ENCODE measurements around the gene RNF7. TPM values are rescaled to one million over a fixed set of nuclear protein-coding genes. Genes with fewer than 3 reads are reported as not detected.
"Not testable (repeated sequence)": the region's sequence is repeated elsewhere in the genome, so short reads cannot be mapped to it uniquely, and the experiment has no call there.

RNF7 gene
- total and polyA plus RNA-seq, 2 of the 4 experiments (the other 2 are of a cell fraction), result 98.7 to 149 TPM

DNA sequence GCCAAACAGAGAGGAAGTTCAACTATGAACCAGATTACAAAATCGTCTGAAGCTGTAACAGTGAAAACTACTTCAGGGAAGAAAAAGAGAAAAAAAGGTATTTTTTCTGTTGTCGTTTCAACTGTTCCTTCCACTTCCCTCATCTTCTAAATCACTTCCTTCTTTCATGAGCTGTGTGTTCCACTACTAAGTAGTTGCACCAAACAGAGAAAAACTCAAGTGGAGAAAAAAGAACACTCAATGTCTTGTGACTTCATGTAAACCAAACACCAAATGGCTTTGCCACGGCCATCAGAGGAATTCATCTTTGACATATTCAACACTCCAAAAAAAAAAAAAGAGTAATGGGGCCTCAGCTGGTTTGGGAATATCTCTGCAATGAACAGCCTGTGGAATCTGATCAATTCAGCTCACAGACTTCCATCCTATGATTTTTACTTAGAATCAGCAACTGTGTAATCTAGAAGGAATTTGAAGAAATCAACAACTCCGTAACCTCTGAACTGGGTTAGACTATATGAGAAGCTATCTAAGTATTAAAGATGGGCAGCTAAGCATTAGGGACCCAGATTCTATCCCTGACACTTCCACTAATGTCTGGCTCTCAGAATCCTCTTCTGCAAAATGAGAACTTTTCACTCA is 47.5 kb upstream of the RNF7 start:
- POLR2A ChIA-PET (ENCODE audit: unreplicated experiment), result no interaction called here
- CTCF ChIA-PET, result interaction anchor here (0.7 to 0.8 kb wide), 2 partner anchors 19 to 459 kb away, joined by 4 to 5 read pairs; partner anchors contain the start of gene PXYLP1
- peak overlapping the region; percentile 40 for H4K5ac ChIP-seq (ENCODE audit: low read depth, low read length)
- H2AFZ ChIP-seq (replicated peaks; ENCODE audit: low read length, poor library complexity), result no peak overlapping the region
- H2AK5ac ChIP-seq (ENCODE audit: low read depth, low read length), result no peak overlapping the region
- H3K4me3 ChIP-seq (ENCODE audit: insufficient read depth, low read depth, low read length), result no peak overlapping the region
- intact Hi-C loops (cut with micrococcal nuclease), result loop anchor here (2.0 kb wide), 1 partner anchor 16 kb away; no protein-coding TSS in a partner anchor
- no peak overlapping the region for H2AK9ac ChIP-seq (replicated peaks; ENCODE audit: low read depth, low read length, poor library complexity)
- no peaks in the 10 kb centered on the region for H4K20me1 ChIP-seq (ENCODE audit: insufficient read depth, low read length)
- H3K14ac ChIP-seq (replicated peaks; ENCODE audit: low read depth, low read length), result peak overlapping the region; percentile 81
- H4K8ac ChIP-seq (ENCODE audit: low read depth in 2 of 2, low read length in 2 of 2), result peak overlapping the region; percentile 10 to 85
- H3K27ac ChIP-seq (ENCODE audit: insufficient read depth, low read length), result peak overlapping the region; percentile 66; the same call in 1 of the 2 replicates
- in situ Hi-C loops (cut with MboI; ENCODE audit: low sequenced_read_pairs), result no loop called here
- H3K9me3 ChIP-seq (ENCODE audit: control insufficient read depth, insufficient read depth, low read length), result peaks cover 2% of the 10 kb centered on the region; the same call in 1 of the 2 replicates
- DNase-seq (peak; percentile 72), ATAC-seq (ENCODE audit: low read depth) (peak; percentile 85)
- TF ChIP-seq, protein P1, sequence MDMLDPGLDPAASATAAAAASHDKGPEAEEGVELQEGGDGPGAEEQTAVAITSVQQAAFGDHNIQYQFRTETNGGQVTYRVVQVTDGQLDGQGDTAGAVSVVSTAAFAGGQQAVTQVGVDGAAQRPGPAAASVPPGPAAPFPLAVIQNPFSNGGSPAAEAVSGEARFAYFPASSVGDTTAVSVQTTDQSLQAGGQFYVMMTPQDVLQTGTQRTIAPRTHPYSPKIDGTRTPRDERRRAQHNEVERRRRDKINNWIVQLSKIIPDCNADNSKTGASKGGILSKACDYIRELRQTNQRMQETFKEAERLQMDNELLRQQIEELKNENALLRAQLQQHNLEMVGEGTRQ (IDR thresholded peaks at IDR 0.05; ENCODE audit: low read depth, low read length), result no peak
- TF ChIP-seq BHLHE40 (IDR thresholded peaks at IDR 0.05; ENCODE audit: low read depth, low read length), result peak; percentile 50; the same call in 1 of the 2 replicates
- TF ChIP-seq FOS (IDR thresholded peaks at IDR 0.05; ENCODE audit: low read depth, low read length), result no peak
- peak overlapping the region; percentile 45; the same call in 1 of the 2 replicates for H3K4ac ChIP-seq (ENCODE audit: low read depth, low read length)
- peak overlapping the region; percentile 69; the same call in 1 of the 2 replicates for H2BK20ac ChIP-seq (ENCODE audit: low read depth, low read length)
- peaks cover 11% of the 10 kb centered on the region; the same call in 1 of the 2 replicates for H3K9me1 ChIP-seq (ENCODE audit: insufficient read depth, low read length)
- WGBS, 2 experiments (ENCODE audit: extremely low coverage in 2 of 2, insufficient read length in 1 of 2), result no CpG with 5 or more reads among the region's 4 CpGs
- no TSS peak for BruUV-seq (replicated peaks)
- peak overlapping the region; percentile 36 for H3K23ac ChIP-seq (ENCODE audit: low read depth, low read length)
- peak overlapping the region; percentile 78 for H2BK120ac ChIP-seq (ENCODE audit: low read depth, low read length)
- no peaks in the 10 kb centered on the region for H3K27me3 ChIP-seq (ENCODE audit: control insufficient read depth, insufficient read depth, low read length)
- H4K91ac ChIP-seq (ENCODE audit: insufficient read depth, low read depth, low read length), result peak overlapping the region; percentile 44; the same call in 1 of the 2 replicates
- dilution Hi-C loops (cut with HindIII; ENCODE audit: low sequenced_read_pairs, unreplicated experiment), result no loop called here
- peak overlapping the region; percentile 69 for H3K4me2 ChIP-seq (ENCODE audit: low read depth, low read length)
- H3K36me3 ChIP-seq (ENCODE audit: control insufficient read depth, insufficient read depth, low read length), result no peaks in the 10 kb centered on the region
- H3K4me1 ChIP-seq (ENCODE audit: control insufficient read depth, insufficient read depth, low read length), result peaks cover 14% of the 10 kb centered on the region
- H3K18ac ChIP-seq (ENCODE audit: low read depth, low read length), result peak overlapping the region; percentile 72
- H3K9ac ChIP-seq (ENCODE audit: low read depth, low read length), result 0 out of 2 replicates have a peak overlapping the region, but pooled peaks have one; percentile 16
- peak overlapping the region; percentile 82 for H2BK5ac ChIP-seq (ENCODE audit: low read depth, low read length, poor library complexity, severe bottlenecking)
- H3K56ac ChIP-seq (ENCODE audit: extremely low read depth, insufficient read depth, low read length), result 0 out of 2 replicates have a peak overlapping the region, but pooled peaks have one; percentile 13
- H3K79me1 ChIP-seq (ENCODE audit: low read depth in 1 of 2, low read length in 2 of 2), result no peaks in the 10 kb centered on the region
- H2BK15ac ChIP-seq (ENCODE audit: low read depth, low read length), result peak overlapping the region; percentile 19; the same call in 1 of the 3 replicates

DNA sequence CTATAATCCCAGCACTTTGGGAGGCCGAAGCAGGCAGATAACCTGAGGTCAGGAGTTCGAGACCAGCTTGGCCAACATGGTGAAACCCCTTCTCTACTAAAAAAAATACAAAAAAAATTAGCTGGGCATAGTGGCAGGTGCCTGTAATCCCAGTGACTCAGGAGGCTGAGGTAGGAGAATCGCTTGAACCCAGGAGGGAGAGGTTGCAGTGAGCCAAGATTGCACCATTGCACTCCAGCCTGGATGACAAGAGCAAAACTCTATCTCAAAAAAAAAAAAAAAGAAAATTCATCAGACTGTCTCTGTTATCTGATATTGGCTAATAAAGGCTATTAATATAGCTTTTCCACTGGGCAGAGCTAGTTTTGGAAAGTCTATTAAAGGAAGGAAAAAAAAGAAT is 46.6 kb upstream of the RNF7 start:
- H4K20me1 ChIP-seq (ENCODE audit: insufficient read depth, low read length); H3K9ac ChIP-seq (ENCODE audit: low read depth, low read length); H3K14ac ChIP-seq (replicated peaks; ENCODE audit: low read depth, low read length); H3K18ac ChIP-seq (ENCODE audit: low read depth, low read length); H3K9me3 ChIP-seq (ENCODE audit: control insufficient read depth, insufficient read depth, low read length); H3K27ac ChIP-seq (ENCODE audit: insufficient read depth, low read length); H4K91ac ChIP-seq (ENCODE audit: insufficient read depth, low read depth, low read length); dilution Hi-C loops (cut with HindIII; ENCODE audit: low sequenced_read_pairs, unreplicated experiment); POLR2A ChIA-PET (ENCODE audit: unreplicated experiment); H3K79me1 ChIP-seq (ENCODE audit: low read depth in 1 of 2, low read length in 2 of 2); H2AFZ ChIP-seq (replicated peaks; ENCODE audit: low read length, poor library complexity); H3K4me2 ChIP-seq (ENCODE audit: low read depth, low read length); in situ Hi-C loops (cut with MboI; ENCODE audit: low sequenced_read_pairs); H3K56ac ChIP-seq (ENCODE audit: extremely low read depth, insufficient read depth, low read length); H3K27me3 ChIP-seq (ENCODE audit: control insufficient read depth, insufficient read depth, low read length); H3K4me3 ChIP-seq (ENCODE audit: insufficient read depth, low read depth, low read length); H2AK9ac ChIP-seq (replicated peaks; ENCODE audit: low read depth, low read length, poor library complexity); H3K4ac ChIP-seq (ENCODE audit: low read depth, low read length); H2BK5ac ChIP-seq (ENCODE audit: low read depth, low read length, poor library complexity, severe bottlenecking); BruUV-seq (replicated peaks); ATAC-seq (ENCODE audit: low read depth); H2BK20ac ChIP-seq (ENCODE audit: low read depth, low read length); H4K8ac ChIP-seq (ENCODE audit: low read depth in 2 of 2, low read length in 2 of 2); DNase-seq; H2BK120ac ChIP-seq (ENCODE audit: low read depth, low read length); H3K23ac ChIP-seq (ENCODE audit: low read depth, low read length); H2AK5ac ChIP-seq (ENCODE audit: low read depth, low read length); H3K36me3 ChIP-seq (ENCODE audit: control insufficient read depth, insufficient read depth, low read length); H2BK15ac ChIP-seq (ENCODE audit: low read depth, low read length); H4K5ac ChIP-seq (ENCODE audit: low read depth, low read length): not testable (repeated sequence)
- intact Hi-C loops (cut with micrococcal nuclease), result loop anchor here (2.0 kb wide), 1 partner anchor 15 kb away; no protein-coding TSS in a partner anchor
- CTCF ChIA-PET, result interaction anchor here (0.6 to 1.1 kb wide), 3 partner anchors 14 to 1341 kb away, joined by 3 to 4 read pairs (median 3); no protein-coding TSS in a partner anchor
- WGBS, 2 experiments (ENCODE audit: extremely low coverage in 2 of 2, insufficient read length in 1 of 2), result no CpG with 5 or more reads among the region's 3 CpGs
- Histone ChIP-seq H3K4me1 (ENCODE audit: control insufficient read depth, insufficient read depth, low read length) (peaks cover 12% of the 10 kb centered on the region), H3K9me1 (ENCODE audit: insufficient read depth, low read length) (peaks cover 11% of the 10 kb centered on the region; the same call in 1 of the 2 replicates)

Data from IMR-90 (cell line).